GM19452 (cell line): ENCODE measurements around the gene RABIF.

ENCODE experiments used
- ATAC-seq: cut with Tn5 transposase; IDR thresholded peaks from one replicate; pipeline ENCODE4 v1.9.1; 2021; ENCODE audit not compliant: unreplicated experiment

The RABIF gene

DNA sequence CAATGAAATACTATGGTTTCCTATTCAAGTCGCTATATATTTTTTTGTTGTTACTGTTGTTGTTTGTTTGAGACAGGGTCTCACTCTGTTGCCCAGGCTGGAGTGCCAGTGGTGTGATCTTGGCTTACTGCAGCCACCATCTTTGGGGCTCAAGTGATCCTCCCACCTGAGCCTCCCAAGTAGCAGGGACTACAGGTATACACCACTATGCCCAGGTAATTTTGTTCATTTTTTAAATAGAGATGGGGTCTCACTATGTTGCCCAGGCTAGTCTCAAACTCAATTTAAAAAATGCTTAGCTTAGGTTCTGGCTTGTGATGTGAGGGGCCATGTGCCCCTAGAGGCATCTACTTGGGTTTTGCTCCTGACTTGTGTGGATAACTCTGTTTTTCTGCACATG lies 9.8 kb downstream of the RABIF start:
- ATAC-seq = no peak

DNA sequence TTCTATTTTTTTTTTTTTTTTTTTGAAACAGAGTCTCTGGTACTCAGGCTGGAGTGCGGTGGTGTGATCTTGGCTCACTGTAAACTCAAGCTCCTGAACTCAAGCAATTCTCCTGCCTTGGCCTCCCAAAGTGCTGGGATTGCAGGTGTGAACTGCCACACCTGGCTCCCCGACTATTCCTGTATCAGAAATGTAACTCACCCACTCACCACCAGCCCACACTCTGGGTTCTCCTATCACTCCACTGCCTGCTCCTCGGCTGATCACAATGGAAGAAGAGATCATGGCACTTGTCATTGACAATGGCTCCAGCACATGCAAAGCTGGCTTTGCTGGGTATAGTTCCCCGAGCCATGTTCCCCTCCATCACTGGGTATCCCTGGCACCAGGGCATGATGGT lies 15.9 kb downstream of the RABIF start:
- ATAC-seq = no peak

DNA sequence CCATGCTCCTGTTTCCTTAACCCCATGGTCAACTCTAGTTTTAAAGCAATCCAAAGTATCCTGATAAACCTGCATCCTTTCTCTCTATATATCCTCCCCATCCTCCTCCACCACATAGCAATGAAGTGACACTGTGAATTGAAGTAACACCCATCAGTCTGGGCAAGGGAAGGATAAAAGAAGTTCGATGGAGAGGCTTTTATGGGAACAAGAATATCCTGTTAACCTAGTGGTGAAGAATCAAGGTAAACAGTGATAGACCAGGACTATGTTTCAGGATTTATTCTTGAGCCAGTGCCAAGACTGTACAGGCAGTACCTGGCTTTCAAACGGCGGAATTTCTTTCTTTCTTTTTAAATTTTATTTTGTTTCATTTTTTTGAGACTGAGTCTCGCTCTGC lies 17.6 kb downstream of the RABIF start:
- ATAC-seq = no peak

DNA sequence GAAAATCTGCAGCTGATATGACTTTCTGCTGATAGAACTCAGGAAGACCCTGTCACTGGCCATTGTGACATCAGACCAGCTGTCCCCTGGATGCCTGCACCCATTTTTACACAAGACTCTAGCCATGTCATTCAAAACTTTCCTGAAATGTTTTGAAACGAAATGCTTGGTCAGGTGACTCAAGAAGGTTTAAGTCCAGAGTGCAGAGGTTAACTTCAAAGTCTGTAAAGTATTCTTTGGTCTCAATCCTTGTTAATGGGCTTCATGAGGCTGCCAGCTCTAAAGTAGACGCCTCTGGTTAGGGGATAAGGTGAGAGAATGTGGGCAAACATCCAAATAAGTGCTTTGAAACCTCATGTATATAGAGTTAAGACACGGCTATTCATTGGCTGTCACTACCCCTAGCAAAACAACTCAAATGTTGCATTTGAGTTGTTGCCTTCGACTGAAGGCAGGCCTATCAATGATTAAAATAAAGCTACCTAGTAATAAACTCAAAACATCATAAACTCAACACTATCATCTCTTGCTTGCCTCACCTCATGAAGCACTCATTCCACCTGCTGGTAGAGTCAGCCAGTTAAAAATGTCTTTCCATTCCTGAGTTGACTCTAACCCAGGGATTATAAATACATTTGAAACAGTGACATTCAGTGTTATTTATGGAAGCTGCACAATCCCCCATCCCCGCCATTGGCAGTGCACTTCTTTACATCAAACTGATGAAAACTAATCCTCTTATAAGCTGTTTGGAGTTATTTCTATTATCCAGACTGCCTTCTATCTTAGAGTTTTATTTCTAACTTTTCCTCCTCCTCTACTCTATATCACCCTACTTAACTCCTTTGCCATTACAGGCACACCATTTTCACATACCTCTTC lies 26.0 kb downstream of the RABIF start:
- no peak for ATAC-seq

DNA sequence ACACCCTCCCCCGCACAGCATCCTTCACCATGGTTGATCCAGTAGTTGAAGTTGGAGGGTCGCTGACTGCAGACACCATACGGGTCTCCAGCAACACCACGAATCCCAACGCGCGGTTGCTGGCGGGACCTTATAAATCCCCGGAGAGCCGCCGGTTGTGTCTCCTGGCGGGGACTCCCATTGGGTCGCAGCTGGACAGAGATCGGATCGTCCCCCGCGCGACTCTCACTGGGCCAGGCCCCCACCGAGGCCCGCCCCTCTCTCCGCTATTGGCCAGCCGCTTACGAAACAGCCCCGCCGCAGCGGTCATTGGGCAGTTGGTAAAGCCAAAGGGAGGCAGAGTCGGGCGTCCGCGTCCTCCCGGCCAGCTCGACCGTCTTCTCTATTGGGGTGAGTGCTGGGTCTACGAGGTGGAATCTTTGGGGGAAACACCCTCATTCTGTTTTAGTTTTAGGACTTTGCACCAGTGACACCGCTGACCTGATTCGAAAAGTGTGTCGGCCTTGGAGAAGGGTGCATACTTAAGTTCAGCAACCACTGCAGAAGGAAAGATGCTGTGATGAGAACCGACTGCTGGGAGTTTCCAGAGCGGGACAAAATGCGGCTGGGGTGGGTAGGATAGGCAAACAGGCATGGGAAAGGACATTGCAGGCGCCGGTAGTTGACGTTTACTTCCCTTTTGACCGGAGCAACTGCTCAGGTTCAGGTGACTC lies 27.4 kb downstream of the RABIF start:
- ATAC-seq = no peak

DNA sequence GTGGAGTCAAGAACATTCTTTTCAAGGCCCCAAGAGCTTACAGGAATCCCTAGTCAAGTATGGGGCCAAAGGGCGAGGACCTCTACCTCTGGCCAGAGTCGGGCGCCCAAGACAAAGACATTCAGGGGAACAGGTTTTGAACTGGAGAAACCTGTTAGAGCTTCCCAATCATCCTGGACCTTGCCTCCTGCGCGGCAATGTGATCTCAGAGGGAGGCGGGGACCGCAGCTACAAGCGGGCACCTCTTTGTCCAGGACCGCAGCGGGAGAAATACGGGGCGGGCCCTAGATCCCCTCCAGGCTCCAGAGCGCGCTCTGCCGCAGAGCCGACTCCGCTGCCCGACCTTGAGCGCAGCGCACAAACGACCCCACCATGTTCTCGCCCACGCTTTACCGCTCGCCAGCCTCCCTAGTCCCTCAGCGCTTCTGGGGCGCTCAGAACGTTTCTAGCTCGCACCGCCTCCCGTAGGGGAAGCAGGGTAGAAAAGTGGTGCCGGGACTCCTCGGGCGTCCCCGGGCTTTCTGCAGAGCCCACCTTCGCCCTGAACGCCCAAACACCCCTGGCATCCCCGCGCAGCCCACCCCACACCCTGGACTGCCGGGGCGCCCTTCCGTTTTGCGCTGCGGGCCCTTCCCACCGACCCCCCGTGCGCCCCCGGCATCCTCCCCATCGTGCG lies 28.1 kb downstream of the RABIF start:
- ATAC-seq = no peak

DNA sequence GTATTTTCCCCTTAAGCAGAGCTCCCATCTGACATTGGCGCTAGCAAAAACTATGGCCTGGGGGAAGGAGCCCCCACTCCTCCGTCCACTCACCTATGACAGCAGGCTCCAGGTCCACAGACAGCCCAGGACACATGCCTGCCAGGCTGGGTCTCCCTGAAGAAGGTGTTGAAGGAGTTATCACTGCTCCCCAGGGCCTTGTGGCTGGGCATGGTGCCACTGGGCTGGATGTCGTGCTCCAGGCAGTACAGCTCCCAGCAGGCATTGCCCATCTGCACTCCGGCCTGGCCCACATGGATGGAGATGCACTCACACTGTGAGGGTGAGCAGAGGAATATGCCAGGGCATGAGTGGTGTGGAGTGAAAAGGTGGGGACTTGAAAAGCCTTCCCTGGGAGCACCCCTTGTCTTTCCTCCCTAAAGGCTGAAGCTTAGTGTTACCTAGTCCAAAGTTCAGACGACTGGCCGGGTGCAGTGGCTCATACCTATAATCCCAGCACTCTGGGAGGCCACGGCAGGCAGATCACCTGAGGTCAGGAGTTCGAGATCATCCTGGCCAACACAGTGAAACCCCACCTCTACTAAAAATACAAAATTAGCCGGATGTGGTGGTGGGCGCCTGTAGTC lies 30.0 kb downstream of the RABIF start:
- ATAC-seq = no peak

DNA sequence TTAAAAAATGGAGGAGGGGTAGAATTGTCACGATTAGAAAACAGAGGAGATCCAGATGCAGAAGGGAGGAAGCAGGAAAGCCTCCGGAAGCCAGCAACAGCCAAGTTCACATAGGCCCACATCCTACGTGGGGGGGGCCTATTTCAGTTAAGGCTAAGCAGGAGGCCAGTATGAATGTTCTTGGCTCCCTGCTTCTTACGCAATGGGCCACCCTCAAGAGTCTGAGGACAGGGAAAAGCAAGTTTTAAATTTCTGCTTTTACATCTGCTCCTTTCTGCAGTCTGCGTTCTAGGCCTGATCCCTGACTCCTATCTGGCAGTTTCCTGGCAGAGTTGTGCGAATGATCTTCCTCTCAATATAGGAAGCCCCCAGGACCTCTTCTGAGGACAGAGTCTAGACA lies 30.6 kb downstream of the RABIF start:
- ATAC-seq = no peak

DNA sequence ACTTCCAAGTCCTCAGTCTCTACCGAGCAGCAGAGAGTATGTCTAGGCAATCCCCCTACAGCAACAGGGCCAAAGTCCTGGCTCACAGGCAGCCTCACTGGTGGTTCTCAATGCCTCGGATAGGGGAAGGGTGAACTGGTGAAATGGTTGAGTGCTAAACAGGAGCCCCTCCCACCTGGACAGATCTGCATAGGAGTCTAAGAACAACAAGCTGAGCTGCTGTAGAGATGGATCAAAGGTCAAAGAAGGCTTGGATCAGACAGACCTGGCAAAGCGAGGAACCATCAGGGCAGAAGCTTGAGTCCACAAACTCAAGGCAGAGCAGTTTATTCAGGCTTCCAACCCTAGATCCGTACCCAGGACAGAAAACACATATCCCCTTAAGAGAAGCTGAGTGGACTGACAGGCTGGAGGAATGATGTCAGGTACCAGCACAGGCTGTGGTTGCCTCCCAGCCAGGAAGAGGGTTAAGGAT lies 31.8 kb downstream of the RABIF start:
- ATAC-seq = no peak

DNA sequence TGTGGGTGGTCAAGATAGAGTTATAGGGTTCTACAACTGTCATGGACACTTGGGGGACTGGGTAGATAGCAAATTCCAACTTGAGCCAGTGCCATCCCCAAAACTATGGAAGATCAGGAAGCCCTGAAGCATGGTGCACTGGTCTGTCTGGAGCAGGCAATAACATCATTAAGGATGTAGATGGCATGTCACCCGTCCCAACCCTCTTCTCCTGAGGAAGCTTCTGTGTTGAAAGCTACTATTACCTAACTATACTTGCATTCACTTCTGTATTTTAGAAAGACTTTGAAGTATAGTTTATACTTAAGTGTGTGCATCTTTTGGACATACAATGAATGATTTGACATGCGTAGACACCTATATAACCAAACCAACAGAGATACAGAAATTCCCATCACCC lies 32.9 kb downstream of the RABIF start:
- no peak for ATAC-seq

DNA sequence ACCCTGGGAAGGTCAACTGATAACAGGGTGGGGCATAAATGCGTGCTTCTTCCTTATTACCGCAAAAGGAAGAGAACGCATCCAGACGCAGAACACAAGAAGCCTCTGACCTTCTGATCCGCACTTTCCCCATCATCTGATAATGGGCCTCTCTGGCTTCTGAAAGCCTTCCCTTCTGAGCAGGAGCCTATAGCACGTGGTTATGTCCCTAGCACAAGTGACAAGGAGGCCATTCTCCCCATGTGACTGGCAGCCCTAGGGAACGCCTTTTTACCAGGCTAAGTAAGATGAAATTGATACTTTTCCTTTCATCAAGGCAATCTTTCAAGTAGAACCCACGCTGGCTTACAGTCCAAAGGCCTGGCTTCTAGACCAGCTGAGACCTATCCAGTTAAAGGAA lies 34.2 kb downstream of the RABIF start:
- ATAC-seq = no peak

DNA sequence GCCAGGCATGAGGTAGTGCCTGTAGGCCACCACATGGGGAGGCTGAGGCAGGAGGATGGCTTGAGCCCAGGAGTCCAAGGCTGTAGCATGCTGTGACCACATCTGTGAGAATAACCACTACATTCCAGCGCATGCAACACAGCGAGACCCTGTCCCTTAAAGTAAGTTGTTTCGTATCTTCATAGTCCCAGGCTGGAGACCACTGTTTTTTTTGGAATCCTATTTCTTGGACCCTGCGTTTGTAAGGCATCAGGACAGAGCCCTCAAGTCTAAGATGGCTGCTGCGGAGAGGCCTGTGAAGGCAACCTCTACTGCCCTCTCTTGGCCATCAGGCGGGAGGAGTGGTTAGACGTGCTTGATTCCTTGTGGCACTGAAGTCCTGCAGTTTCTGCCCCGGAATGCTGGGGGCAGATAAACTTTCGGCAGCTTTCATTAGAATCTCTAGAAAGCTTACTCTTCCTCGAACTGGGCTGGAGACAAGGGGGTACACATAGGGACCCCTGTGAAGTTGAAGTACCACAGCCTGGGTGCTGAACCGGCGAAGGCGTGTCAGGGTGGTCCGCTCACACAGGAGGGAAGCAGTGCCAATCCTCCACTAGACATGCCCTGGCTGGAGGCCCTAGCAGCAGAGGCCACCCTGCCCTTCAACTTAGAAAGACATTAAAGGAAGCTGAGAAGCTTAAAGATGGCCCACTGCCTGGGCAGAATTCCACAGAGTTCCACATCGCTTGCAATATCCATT lies 36.6 kb downstream of the RABIF start:
- ATAC-seq = no peak

DNA sequence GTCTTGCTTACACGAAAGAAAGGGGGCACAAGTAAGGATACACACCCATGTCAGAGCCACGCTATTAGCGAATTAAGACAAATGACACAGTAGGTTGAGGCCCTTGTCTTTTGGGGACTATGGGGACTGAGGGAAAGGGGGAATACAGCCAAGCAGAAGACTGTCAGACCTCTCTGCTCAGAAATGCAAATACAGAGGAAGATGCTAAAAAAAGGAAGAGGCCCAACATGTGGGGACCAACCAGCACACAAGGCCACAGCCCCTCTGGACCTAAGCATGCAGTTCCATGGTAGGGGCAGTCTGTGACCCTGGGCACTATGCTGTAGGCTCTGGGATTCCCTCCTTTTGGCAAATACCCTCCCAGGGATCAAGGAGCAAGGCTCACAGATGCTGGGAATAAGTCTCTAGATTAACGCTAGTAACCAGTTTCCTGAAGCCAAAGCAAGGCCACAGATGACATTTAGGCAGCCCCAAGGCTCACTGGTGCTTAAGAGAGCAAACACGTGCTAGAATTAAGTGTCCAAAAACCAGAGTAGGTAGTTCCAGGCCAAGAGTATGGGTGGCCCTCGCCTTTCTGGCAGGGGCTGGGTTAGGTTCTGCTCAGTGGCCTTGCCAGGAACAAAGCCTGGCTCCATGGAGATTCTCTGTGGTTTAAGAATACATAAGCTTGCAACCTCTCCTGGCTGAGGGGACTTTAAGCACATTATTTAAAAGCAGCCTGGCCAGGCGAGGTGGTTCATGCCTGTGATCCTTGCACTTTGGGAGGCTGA lies 38.2 kb downstream of the RABIF start:
- ATAC-seq = no peak

DNA sequence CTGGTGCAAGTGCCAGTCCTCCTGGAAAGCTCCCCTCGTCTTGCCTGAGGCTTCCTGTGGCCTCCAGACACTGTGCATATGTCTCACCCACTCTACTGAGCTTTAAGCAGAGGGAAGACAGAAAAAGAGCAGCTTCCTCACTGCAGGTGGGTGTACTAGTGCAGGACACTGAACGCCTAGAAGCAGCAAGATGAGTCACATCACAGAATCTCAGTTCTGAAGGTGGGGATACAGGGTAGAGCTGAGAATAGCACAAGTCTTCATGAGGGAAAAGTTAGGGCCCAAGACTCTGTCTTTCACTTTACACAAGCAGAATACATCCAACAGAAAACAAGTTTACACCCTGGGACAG lies 40.8 kb downstream of the RABIF start:
- ATAC-seq = no peak

DNA sequence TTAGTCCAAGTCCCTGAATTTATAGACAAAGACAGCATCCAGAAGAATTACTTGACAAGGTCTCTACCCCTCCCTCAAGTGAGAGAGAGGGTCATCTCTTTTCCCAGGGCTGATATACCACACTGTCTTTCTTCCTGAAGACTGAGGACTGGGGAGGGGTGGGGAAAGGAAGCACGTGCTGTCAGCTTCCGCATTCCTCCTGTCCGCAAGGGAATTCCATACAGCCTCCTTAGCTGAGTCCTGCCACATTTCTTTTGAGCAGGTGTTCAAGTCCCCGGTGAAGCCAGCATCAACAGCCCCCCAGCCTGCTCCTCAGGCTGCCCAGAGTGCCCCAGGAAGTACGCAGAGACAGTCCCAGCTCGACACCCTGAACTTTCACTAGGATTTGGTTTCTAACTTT lies 44.0 kb downstream of the RABIF start:
- ATAC-seq = no peak

DNA sequence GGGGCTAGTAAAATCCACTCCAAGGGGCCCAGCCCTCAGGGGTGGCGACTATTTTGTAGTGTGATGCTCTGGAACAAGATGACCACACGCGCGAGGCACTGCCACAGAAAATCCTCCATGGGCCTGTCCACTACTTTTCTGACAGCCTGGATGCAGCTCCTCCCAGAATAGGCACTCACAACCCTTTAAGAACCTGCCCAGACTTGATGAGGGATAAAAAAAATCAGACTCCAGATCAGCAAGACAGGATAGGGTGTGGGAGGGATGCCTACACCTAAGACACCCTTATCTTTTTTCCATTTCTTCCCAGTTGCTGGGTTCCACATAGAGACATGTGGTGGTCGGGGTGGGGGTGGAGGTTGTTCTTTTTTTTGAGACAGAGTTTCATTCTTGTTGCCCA lies 44.7 kb downstream of the RABIF start:
- ATAC-seq = no peak

DNA sequence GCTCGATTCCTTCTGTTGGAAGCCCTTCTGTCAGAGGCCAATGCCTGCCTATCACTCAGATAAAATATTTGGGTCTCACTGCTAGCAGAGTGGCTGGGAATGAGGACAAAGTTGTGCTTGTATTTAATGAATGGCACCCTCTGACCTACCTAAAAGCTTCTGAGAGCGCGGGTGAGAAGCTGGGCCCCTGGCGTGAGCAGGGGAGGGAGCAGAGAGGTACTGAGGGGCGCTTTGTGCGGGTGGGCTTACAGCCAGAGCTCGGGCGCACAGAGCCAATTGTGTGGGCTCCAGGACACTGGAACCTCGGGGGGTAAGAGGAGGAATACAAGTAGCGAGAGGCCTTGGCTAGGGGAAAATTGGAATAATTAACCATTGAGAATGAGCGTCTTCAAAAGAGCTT lies 45.9 kb downstream of the RABIF start:
- ATAC-seq = no peak

DNA sequence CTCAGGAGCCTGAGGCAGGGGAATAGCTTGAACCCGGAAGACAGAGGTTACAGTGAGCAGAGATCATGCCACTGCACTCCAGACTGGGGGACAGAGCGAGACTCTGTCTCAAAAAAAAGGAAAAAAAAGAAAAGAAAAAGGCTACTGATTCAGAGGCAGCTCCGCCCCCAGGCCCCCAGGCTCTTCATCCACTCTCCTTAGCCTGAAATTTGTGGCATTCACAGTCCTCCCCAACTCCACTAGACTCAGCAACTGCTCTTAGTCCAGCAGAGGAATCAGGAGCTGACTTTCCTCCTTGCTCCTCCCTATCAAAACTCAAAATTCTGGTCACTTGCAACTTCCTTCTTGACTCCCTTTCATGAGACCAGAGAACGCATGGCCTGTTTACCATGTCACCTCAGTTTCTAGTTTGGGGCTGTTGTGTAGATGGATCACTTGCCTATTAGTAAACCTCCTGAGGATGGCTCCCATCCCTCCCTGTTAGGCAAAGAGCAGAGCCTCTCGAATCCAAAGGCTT lies 51.1 kb downstream of the RABIF start:
- no peak for ATAC-seq

DNA sequence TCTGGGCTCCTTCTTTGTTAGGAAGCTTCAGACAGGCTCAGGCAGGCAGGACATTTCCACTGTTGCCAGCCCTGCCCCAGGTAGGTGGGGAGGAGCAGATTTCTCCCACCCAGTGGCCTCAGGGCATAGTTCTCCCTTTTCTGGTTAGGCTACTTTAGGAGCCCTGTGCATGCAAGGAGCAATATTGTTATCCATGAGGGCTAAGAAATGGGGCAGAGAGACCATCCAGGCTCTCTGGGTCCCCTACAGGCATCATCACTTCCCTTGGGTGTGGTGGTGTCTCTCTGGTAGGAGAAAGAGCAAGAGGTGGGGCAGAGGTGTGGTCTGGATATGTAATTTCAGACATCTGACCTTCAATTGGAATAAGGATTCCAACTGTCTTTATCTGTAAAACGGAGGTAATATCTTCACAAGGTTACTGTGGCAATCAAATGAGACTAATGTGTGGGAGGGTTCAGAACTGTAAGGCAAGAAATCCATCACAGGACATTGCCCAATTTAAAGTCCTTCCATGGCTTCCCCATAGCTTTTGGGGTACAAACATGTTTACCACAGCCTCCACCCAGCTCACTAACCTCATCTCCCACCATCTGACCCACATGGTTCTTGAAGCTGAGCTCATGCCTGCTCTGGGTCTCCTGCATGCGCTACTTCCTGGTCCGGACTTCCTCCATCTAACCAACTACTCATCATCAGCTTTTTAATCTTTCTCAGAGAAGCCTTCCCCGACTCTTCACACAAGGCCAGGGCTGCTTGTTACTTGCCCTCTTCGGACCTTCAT lies 52.1 kb downstream of the RABIF start:
- ATAC-seq = no peak
